ENCODE results near the gene BRAT1.

Gene BRAT1

GRCh38 chr7:2500701-2501100, 54.6 kb downstream of the BRAT1 start:
- Mint-ChIP-seq H3K4me1 (peaks cover 6% of the 10 kb centered on the region), H3K27me3 (no peaks in the 10 kb centered on the region), H3K27ac (no peak overlapping the region), H3K4me3 (no peak overlapping the region), H3K36me3 (ENCODE audit: low read depth) (no peaks in the 10 kb centered on the region), H3K9me3 (no peaks in the 10 kb centered on the region)
- no peak for DNase-seq
- no peak for ATAC-seq

- Mint-ChIP-seq H3K4me1 (peaks cover 6% of the 10 kb centered on the region), H3K36me3 (ENCODE audit: low read depth) (no peaks in the 10 kb centered on the region), H3K27me3 (no peaks in the 10 kb centered on the region), H3K4me3 (no peak overlapping the region), H3K9me3 (no peaks in the 10 kb centered on the region), H3K27ac (no peak overlapping the region)
- DNase-seq (no peak), ATAC-seq (no peak)
Observed at GRCh38 chr7:2499719-2500430, 55.4 kb downstream of the BRAT1 start.

DNA sequence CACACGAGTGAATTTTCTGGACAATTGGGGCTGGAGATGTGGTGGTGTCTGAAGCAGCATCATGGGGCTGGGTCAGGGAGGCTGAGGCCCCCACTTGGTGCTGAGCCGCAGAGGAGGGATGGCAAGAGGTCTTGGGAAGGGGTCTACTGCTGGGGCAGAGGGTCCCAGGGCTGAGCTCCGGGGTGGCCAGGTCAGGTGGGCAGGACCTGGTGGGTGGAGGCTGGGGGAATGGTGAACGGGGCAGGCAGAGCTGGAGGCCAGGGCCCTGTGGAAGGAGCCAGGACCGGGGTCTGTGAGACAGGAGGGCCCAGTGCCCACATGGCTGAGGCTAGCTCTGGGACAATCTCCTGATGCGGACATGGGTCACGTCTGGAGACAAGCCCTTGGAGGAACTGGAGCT, 56.1 kb downstream of the BRAT1 start:
- Mint-ChIP-seq H3K36me3 (ENCODE audit: low read depth) (no peaks in the 10 kb centered on the region), H3K27ac (no peak overlapping the region)
- DNase-seq = no peak

DNA sequence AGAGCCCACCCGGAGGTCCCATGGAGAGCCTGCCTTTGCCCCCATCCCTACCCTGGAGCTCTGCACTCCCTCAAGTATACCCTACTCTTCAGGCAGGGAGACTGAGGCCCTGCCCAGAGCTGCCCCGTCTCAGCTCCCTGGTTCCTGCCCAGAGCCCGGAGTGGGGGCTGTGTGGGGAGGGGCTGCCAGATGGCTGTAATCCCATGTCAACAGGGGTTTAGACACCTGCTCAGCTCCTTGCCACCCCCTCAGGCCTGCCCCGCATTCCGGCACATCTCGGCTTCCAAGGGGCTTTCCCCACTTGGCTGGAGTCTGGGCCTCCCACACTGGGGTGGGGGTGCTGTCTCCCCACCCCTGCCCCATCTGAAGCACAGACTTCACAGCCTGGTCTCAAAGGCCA, 56.6 kb downstream of the BRAT1 start:
- Mint-ChIP-seq H3K4me3 (no peak overlapping the region), H3K36me3 (ENCODE audit: low read depth) (no peaks in the 10 kb centered on the region)
- ATAC-seq = no peak

More for the DNA sequence above, 56.1 kb downstream of the BRAT1 start:
- Mint-ChIP-seq H3K4me1 (peaks cover 6% of the 10 kb centered on the region), H3K4me3 (no peak overlapping the region), H3K27me3 (no peaks in the 10 kb centered on the region), H3K9me3 (no peaks in the 10 kb centered on the region)
- no peak for ATAC-seq

GRCh38 chr7:2497500-2498336, 57.6 kb downstream of the BRAT1 start:
- ATAC-seq = no peak

More for the DNA sequence above, 56.6 kb downstream of the BRAT1 start:
- no peak for DNase-seq
- Mint-ChIP-seq H3K27ac (no peak overlapping the region), H3K27me3 (no peaks in the 10 kb centered on the region), H3K4me1 (peaks cover 3% of the 10 kb centered on the region), H3K9me3 (no peaks in the 10 kb centered on the region)

GRCh38 chr7:2497065-2497464, 58.3 kb downstream of the BRAT1 start:
- Mint-ChIP-seq H3K4me3 (no peak overlapping the region), H3K4me1 (no peaks in the 10 kb centered on the region), H3K27ac (no peak overlapping the region), H3K9me3 (peaks cover 2% of the 10 kb centered on the region), H3K36me3 (ENCODE audit: low read depth) (no peaks in the 10 kb centered on the region), H3K27me3 (peaks cover under 1% of the 10 kb centered on the region)
- no peak for DNase-seq
- no peak for ATAC-seq

More at GRCh38 chr7:2497500-2498336, 57.6 kb downstream of the BRAT1 start:
- no peak overlapping the region for H3K27ac Mint-ChIP-seq
- H3K27me3 Mint-ChIP-seq = no peaks in the 10 kb centered on the region
- no peaks in the 10 kb centered on the region for H3K4me1 Mint-ChIP-seq
- no peaks in the 10 kb centered on the region for H3K9me3 Mint-ChIP-seq
- no peak overlapping the region for H3K4me3 Mint-ChIP-seq
- DNase-seq = no peak
- H3K36me3 Mint-ChIP-seq (ENCODE audit: low read depth) = no peaks in the 10 kb centered on the region

GRCh38 chr7:2496375-2496774, 58.9 kb downstream of the BRAT1 start:
- no peak for ATAC-seq

GRCh38 chr7:2495418-2496299, 59.7 kb downstream of the BRAT1 start:
- peaks cover 6% of the 10 kb centered on the region for H3K9me3 Mint-ChIP-seq
- H3K36me3 Mint-ChIP-seq (ENCODE audit: low read depth) = no peaks in the 10 kb centered on the region
- DNase-seq (no peak), ATAC-seq (no peak)
- no peak overlapping the region for H3K4me3 Mint-ChIP-seq
- H3K27ac Mint-ChIP-seq = no peak overlapping the region
- H3K27me3 Mint-ChIP-seq = peaks cover 2% of the 10 kb centered on the region
- no peaks in the 10 kb centered on the region for H3K4me1 Mint-ChIP-seq

More at GRCh38 chr7:2496375-2496774, 58.9 kb downstream of the BRAT1 start:
- no peaks in the 10 kb centered on the region for H3K4me1 Mint-ChIP-seq
- no peak for DNase-seq
- no peak overlapping the region for H3K4me3 Mint-ChIP-seq
- H3K27me3 Mint-ChIP-seq = peaks cover 2% of the 10 kb centered on the region
- no peak overlapping the region for H3K27ac Mint-ChIP-seq
- peaks cover 6% of the 10 kb centered on the region for H3K9me3 Mint-ChIP-seq
- H3K36me3 Mint-ChIP-seq (ENCODE audit: low read depth) = no peaks in the 10 kb centered on the region

GRCh38 chr7:2494191-2495130, 60.9 kb downstream of the BRAT1 start:
- peaks cover 6% of the 10 kb centered on the region for H3K9me3 Mint-ChIP-seq
- peaks cover 2% of the 10 kb centered on the region for H3K27me3 Mint-ChIP-seq
- ATAC-seq (no peak), DNase-seq (no peak)
- no peaks in the 10 kb centered on the region for H3K4me1 Mint-ChIP-seq
- no peak overlapping the region for H3K27ac Mint-ChIP-seq
- H3K36me3 Mint-ChIP-seq (ENCODE audit: low read depth) = no peaks in the 10 kb centered on the region
- no peak overlapping the region for H3K4me3 Mint-ChIP-seq

GRCh38 chr7:2493205-2494164, 61.8 kb downstream of the BRAT1 start:
- no peak overlapping the region for H3K27ac Mint-ChIP-seq
- DNase-seq (no peak), ATAC-seq (no peak)
- H3K9me3 Mint-ChIP-seq = peaks cover 6% of the 10 kb centered on the region
- no peaks in the 10 kb centered on the region for H3K4me1 Mint-ChIP-seq
- no peak overlapping the region for H3K4me3 Mint-ChIP-seq
- no peaks in the 10 kb centered on the region for H3K36me3 Mint-ChIP-seq (ENCODE audit: low read depth)
- peaks cover 2% of the 10 kb centered on the region for H3K27me3 Mint-ChIP-seq

DNA sequence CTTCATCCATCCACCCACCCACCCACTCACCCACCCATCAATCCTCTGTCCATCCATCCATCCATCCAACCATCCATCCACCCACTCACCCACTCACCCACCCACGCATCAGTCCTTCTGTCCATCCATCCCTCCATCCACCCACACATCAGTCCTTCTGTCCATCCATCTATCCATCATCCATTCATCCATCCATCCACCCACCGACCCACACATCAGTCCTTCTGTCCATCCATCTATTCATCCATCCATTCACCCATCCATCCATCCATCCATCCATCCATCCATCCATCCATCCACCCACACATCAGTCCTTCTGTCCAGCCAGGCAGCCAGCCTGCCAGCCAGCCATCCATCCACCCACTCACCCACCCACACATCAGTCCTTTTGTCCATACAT, 63.3 kb downstream of the BRAT1 start:
- DNase-seq = no peak
- H3K4me1 Mint-ChIP-seq = no peaks in the 10 kb centered on the region
- peaks cover 6% of the 10 kb centered on the region for H3K9me3 Mint-ChIP-seq
- no peaks in the 10 kb centered on the region for H3K36me3 Mint-ChIP-seq (ENCODE audit: low read depth)
- ATAC-seq = no peak
- no peak overlapping the region for H3K4me3 Mint-ChIP-seq
- H3K27ac Mint-ChIP-seq = no peak overlapping the region
- peaks cover 2% of the 10 kb centered on the region for H3K27me3 Mint-ChIP-seq

DNA sequence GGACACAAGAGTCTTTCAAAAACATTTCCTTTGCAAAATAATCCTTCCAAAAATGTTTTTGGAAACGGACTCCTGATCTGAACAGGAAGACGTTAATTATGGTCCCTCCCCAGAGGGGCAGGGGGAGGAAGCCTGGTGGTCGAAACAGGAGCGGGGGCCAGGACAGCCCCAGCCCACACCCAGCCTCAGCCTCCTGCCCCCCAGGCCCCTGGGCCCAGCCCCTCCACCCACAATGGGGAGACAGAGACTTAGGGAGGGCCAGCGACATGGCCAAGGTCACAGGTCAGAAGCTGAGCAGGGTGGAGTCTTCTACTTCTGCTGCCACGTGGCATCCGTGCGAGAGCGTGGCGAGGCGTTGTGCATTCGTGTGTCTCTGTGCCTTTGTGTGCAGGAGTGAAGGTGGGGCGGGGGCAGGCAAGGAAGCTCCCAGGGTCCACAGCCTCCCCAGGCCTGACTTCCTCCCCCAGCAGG, 65.1 kb downstream of the BRAT1 start:
- Mint-ChIP-seq H3K4me1 (no peaks in the 10 kb centered on the region), H3K27ac (no peak overlapping the region), H3K27me3 (peaks cover 2% of the 10 kb centered on the region), H3K36me3 (ENCODE audit: low read depth) (no peaks in the 10 kb centered on the region), H3K4me3 (no peak overlapping the region), H3K9me3 (peaks cover 6% of the 10 kb centered on the region)
- ATAC-seq (no peak), DNase-seq (no peak)

GRCh38 chr7:2488681-2489080, 66.6 kb downstream of the BRAT1 start:
- no peak for DNase-seq
- Mint-ChIP-seq H3K9me3 (peaks cover 6% of the 10 kb centered on the region), H3K27ac (no peak overlapping the region), H3K4me1 (no peaks in the 10 kb centered on the region), H3K4me3 (no peak overlapping the region), H3K36me3 (ENCODE audit: low read depth) (no peaks in the 10 kb centered on the region), H3K27me3 (peaks cover 2% of the 10 kb centered on the region)
- no peak for ATAC-seq

Data from activated naive CD8-positive, alpha-beta T cell treated with anti-CD3 and anti-CD28 coated beads, Interleukin-2, amount 50 U/mL, for 24 hours (primary cell).